Measurements from ENCODE around the gene PLA2G4E. TPM values are rescaled to one million over a fixed set of nuclear protein-coding genes. Genes with fewer than 3 reads are reported as not detected.
A peak's percentile ranks its signal among the peaks of the same experiment; 100 is the strongest.

Gene PLA2G4E
- total RNA-seq, 1 experiment from 2014 or later, result 0.09 TPM

GRCh38 chr15:42014406-42014805 is 6.4 kb downstream of the PLA2G4E start:
- CTCF ChIA-PET, result no interaction called here
- Mint-ChIP-seq H3K4me3 (ENCODE audit: low read depth, unreplicated experiment) (no peak overlapping the region), H3K9me3 (ENCODE audit: low read depth, unreplicated experiment) (no peaks in the 10 kb centered on the region), H3K27me3 (ENCODE audit: unreplicated experiment) (peaks cover 27% of the 10 kb centered on the region), H3K36me3 (ENCODE audit: insufficient read depth, unreplicated experiment) (no peaks in the 10 kb centered on the region), H3K4me1 (ENCODE audit: low read depth, unreplicated experiment) (peaks cover 9% of the 10 kb centered on the region), H3K27ac (ENCODE audit: unreplicated experiment) (no peak overlapping the region)
- no peak for TF ChIP-seq CTCF (IDR thresholded peaks at IDR 0.05; ENCODE audit: unreplicated experiment)
- no peak for DNase-seq
- intact Hi-C loops (cut with micrococcal nuclease; ENCODE audit: unreplicated experiment), result no loop called here
- no TSS peak for BruUV-seq (replicated peaks)

DNA sequence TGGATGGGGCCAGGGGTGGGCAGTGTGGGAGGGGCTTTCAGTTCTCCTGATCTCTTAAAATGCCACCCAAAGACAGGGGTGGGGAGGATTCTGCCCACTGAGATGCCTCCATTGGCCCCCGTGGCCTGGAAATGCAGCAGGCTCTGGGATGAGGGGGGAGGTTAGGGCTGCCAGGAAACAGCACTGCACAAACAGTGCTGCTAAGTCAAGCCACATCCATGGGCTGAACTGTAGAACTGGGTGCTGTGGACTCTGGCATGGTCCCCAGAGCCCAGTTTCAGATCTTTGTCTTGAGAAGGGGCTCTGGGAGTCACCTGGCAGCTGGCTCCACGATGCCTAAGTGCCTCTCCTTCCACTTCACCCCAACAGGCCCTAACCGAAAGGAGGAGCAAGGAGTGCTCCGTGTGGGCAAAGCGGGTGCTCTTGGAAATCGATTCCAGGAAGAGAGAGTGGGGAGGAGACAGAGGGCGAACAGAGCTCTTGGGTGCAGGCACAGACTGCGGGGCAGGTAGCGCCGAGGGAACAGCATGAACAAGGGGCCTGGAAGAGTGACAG is 7.8 kb downstream of the PLA2G4E start:
- DNase-seq, result no peak
- no peak for TF ChIP-seq CTCF (IDR thresholded peaks at IDR 0.05; ENCODE audit: unreplicated experiment)
- Mint-ChIP-seq H3K27me3 (ENCODE audit: unreplicated experiment) (peaks cover 25% of the 10 kb centered on the region), H3K36me3 (ENCODE audit: insufficient read depth, unreplicated experiment) (no peaks in the 10 kb centered on the region), H3K4me1 (ENCODE audit: low read depth, unreplicated experiment) (peaks cover 9% of the 10 kb centered on the region), H3K9me3 (ENCODE audit: low read depth, unreplicated experiment) (no peaks in the 10 kb centered on the region), H3K4me3 (ENCODE audit: low read depth, unreplicated experiment) (no peak overlapping the region), H3K27ac (ENCODE audit: unreplicated experiment) (peak overlapping the region; percentile 14)
- intact Hi-C loops (cut with micrococcal nuclease; ENCODE audit: unreplicated experiment), result no loop called here
- CTCF ChIA-PET, result no interaction called here
- no TSS peak for BruUV-seq (replicated peaks)

- H3K36me3 Mint-ChIP-seq (ENCODE audit: insufficient read depth, unreplicated experiment), result no peaks in the 10 kb centered on the region
These were observed 8.6 kb downstream of the PLA2G4E start for GRCh38 chr15:42012241-42012640.

DNA sequence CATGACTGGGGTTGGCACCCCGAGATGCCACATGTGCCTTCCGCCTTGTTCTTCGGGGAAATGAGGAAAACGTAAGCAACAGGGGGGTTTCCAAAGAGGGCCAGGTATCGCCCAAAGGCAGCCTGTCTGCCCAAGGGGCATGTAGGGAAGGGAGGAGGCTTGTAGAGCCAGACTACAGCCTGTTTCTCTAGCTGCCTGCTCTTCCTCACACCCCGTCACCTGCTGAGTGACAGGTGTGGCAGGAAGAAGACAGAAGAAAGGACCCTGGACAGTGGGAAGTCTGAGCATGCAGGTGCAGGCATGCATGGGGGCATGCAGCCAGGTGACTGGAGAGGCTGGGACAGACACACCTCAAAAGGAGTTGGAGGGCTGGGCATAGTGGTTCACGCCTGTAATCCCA is 9.8 kb downstream of the PLA2G4E start:
- CTCF ChIA-PET, result no interaction called here
- intact Hi-C loops (cut with micrococcal nuclease; ENCODE audit: unreplicated experiment), result no loop called here
- no peak for DNase-seq
- Mint-ChIP-seq H3K9me3 (ENCODE audit: low read depth, unreplicated experiment) (no peaks in the 10 kb centered on the region), H3K4me1 (ENCODE audit: low read depth, unreplicated experiment) (peaks cover 9% of the 10 kb centered on the region), H3K27me3 (ENCODE audit: unreplicated experiment) (peaks cover 27% of the 10 kb centered on the region), H3K36me3 (ENCODE audit: insufficient read depth, unreplicated experiment) (no peaks in the 10 kb centered on the region), H3K4me3 (ENCODE audit: low read depth, unreplicated experiment) (no peak overlapping the region), H3K27ac (ENCODE audit: unreplicated experiment) (no peak overlapping the region)
- no TSS peak for BruUV-seq (replicated peaks)
- no peak for TF ChIP-seq CTCF (IDR thresholded peaks at IDR 0.05; ENCODE audit: unreplicated experiment)

More at GRCh38 chr15:42012241-42012640, 8.6 kb downstream of the PLA2G4E start:
- H3K9me3 Mint-ChIP-seq (ENCODE audit: low read depth, unreplicated experiment), result no peaks in the 10 kb centered on the region
- H3K4me1 Mint-ChIP-seq (ENCODE audit: low read depth, unreplicated experiment), result peaks cover 9% of the 10 kb centered on the region
- peak overlapping the region; percentile 14 for H3K27ac Mint-ChIP-seq (ENCODE audit: unreplicated experiment)
- peaks cover 25% of the 10 kb centered on the region for H3K27me3 Mint-ChIP-seq (ENCODE audit: unreplicated experiment)
- CTCF ChIA-PET, result no interaction called here
- peak overlapping the region; percentile 21 for H3K4me3 Mint-ChIP-seq (ENCODE audit: low read depth, unreplicated experiment)
- BruUV-seq (replicated peaks), result no TSS peak
- peak; percentile 65 for DNase-seq
- no peak for TF ChIP-seq CTCF (IDR thresholded peaks at IDR 0.05; ENCODE audit: unreplicated experiment)
- intact Hi-C loops (cut with micrococcal nuclease; ENCODE audit: unreplicated experiment), result no loop called here

All from Calu3 (cell line).